Activated CD8-positive, alpha-beta T cell treated with anti-CD3 and anti-CD28 coated beads for 36 hours (primary cell): ENCODE data around the gene SLC39A12. TPM values are rescaled to one million over a fixed set of nuclear protein-coding genes. Genes with fewer than 3 reads are reported as not detected.

ENCODE experiments used
- ATAC-seq: fragments of 200-7000 bp; cut with Tn5 transposase; one replicate; pipeline ENCODE4 v1.10.0; 2021; ENCODE audit warnings: mild to moderate bottlenecking, moderate library complexity
- CTCF ChIA-PET: fragments of 350-600 bp; sonication (Branson Sonifier 250); formaldehyde crosslinking; loops from one replicate; lab custom pipeline; 2021; ENCODE audit warnings: antibody characterized with exemption; lab: Charles Lee
- POLR2A ChIA-PET: fragments of 350-600 bp; sonication (Branson Sonifier 250); formaldehyde crosslinking; loops from one replicate; lab custom pipeline; 2021; ENCODE audit warnings: antibody characterized with exemption; lab: Charles Lee
- DNase-seq: peaks from one replicate; pipeline ENCODE4 v3.0.0-alpha.2; 2020
- H3K27ac Mint-ChIP-seq: one replicate; pipeline ENCODE4 v1.8.0; 2021; ENCODE audit warnings: mild to moderate bottlenecking, mixed read lengths
- H3K27me3 Mint-ChIP-seq: one replicate; pipeline ENCODE4 v1.8.0; 2021; ENCODE audit warnings: mixed read lengths
- H3K36me3 Mint-ChIP-seq: one replicate; pipeline ENCODE4 v1.8.0; 2021; ENCODE audit warnings: low read depth, mixed read lengths
- H3K4me1 Mint-ChIP-seq: one replicate; pipeline ENCODE4 v1.8.0; 2021; ENCODE audit warnings: low read depth, mixed read lengths
- H3K4me3 Mint-ChIP-seq: one replicate; pipeline ENCODE4 v1.8.0; 2021; ENCODE audit warnings: mild to moderate bottlenecking, moderate library complexity, mixed read lengths
- H3K9me3 Mint-ChIP-seq: one replicate; pipeline ENCODE4 v1.8.0; 2021; ENCODE audit warnings: mixed read lengths
- intact Hi-C: fragments of 100-400 bp; cut with micrococcal nuclease; formaldehyde crosslinking; loops from one replicate; pipeline ENCODE4 v1.10.0; 2022
- total RNA-seq, 2 experiments: library from RNA; stranded (reverse); gene quantifications; one replicate each; pipeline ENCODE4 v1.2.3, GENCODE V29; 2021
- TF ChIP-seq, protein P1 (sequence below): fragments of 200-600 bp; IDR thresholded peaks from one replicate; pipeline ENCODE4 v1.8.0; 2022; ENCODE audit warnings: antibody characterized with exemption, mild to moderate bottlenecking

SLC39A12 gene
- total RNA-seq, 2 experiments from 2014 or later, result not detected

DNA sequence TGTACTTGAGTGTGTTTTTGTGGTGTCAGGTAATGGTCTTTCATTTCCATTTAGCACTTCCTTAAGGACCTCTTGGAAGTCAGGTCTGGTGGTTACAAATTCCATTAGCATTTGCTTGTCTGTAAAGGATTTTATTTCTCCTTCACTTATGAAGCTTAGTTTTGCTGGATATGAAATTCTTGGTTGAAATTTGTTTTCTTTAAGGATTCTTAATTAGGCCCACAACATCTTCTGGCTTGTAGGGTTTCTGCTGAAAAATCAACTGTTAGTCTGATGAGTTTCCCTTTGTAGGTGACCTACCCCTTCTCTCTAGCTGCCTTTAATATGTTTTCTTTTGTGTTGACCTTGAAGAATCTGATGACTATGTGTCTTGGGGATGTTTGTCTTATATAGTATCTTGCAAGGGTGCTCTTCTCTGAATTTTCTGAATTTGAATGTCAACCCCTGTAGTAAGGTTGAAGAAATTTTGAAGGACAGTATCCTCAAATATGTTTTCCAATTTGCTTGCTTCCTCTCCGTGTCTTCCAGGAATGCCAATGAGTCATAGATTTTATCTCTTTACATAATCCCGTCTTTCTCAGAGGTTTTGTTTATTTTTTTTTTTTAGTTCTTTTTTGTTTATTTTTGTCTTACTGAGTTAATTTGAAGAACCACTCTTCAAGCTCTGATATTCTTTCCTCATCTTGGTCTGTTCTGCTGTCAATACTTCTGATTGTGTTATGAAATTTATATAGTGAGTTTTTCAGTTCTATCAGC is 70.2 kb downstream of the SLC39A12 start:
- DNase-seq, result no peak
- Mint-ChIP-seq H3K4me1 (no peaks in the 10 kb centered on the region), H3K36me3 (no peaks in the 10 kb centered on the region), H3K4me3 (no peak overlapping the region), H3K27ac (no peak overlapping the region), H3K9me3 (peaks cover 16% of the 10 kb centered on the region), H3K27me3 (no peaks in the 10 kb centered on the region)
- ChIA-PET POLR2A (no interaction called here), CTCF (no interaction called here)
- ATAC-seq, result no peak
- TF ChIP-seq, protein P1, sequence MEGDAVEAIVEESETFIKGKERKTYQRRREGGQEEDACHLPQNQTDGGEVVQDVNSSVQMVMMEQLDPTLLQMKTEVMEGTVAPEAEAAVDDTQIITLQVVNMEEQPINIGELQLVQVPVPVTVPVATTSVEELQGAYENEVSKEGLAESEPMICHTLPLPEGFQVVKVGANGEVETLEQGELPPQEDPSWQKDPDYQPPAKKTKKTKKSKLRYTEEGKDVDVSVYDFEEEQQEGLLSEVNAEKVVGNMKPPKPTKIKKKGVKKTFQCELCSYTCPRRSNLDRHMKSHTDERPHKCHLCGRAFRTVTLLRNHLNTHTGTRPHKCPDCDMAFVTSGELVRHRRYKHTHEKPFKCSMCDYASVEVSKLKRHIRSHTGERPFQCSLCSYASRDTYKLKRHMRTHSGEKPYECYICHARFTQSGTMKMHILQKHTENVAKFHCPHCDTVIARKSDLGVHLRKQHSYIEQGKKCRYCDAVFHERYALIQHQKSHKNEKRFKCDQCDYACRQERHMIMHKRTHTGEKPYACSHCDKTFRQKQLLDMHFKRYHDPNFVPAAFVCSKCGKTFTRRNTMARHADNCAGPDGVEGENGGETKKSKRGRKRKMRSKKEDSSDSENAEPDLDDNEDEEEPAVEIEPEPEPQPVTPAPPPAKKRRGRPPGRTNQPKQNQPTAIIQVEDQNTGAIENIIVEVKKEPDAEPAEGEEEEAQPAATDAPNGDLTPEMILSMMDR, result no peak
- intact Hi-C loops, result no loop called here

DNA sequence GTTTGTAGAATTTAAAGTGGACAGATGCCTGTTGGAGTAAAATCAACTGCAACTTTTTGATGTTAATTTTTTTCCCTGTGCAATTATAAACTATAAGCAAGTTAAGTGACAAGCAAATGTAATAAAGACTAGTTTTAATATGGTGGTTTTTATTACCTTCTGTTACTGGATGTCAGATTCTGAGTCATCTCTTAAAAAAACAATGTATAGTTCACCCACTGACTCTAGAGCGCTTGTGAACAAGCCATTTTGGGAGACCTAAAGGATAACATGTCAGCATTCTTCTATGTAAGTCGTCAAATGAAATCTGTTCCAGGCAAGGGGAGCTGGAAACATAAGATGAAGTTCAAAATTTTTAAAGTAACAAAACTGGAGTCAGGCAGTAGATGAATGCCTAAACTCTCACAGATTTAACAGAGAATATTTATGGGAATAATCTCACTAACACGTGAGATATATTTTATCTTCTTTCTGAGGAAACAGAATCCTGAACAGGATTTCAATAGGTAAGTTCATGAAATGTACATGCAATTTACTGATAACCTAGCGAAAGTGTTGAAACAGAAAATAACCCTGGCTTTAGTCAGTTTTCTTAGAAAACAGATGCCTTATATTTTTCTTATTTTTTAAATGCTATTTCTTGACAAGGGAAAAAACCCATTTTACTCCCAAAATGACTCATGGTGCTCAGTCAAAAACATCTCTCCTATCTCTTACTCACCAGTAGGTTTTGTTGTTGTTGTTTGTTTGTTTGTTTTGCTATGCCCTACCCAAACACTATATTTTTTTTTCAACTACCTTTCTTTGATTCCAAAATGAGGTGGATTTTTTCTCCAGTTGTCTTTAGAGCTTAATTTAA is 91.7 kb downstream of the SLC39A12 start:
- no peak overlapping the region for H3K4me3 Mint-ChIP-seq
- H3K27ac Mint-ChIP-seq, result no peak overlapping the region
- no peaks in the 10 kb centered on the region for H3K9me3 Mint-ChIP-seq
- ChIA-PET POLR2A (no interaction called here), CTCF (no interaction called here)
- DNase-seq (no peak), ATAC-seq (no peak)
- no peaks in the 10 kb centered on the region for H3K27me3 Mint-ChIP-seq
- intact Hi-C loops, result no loop called here
- TF ChIP-seq, protein P1, result no peak
- H3K36me3 Mint-ChIP-seq, result no peaks in the 10 kb centered on the region
- no peaks in the 10 kb centered on the region for H3K4me1 Mint-ChIP-seq

DNA sequence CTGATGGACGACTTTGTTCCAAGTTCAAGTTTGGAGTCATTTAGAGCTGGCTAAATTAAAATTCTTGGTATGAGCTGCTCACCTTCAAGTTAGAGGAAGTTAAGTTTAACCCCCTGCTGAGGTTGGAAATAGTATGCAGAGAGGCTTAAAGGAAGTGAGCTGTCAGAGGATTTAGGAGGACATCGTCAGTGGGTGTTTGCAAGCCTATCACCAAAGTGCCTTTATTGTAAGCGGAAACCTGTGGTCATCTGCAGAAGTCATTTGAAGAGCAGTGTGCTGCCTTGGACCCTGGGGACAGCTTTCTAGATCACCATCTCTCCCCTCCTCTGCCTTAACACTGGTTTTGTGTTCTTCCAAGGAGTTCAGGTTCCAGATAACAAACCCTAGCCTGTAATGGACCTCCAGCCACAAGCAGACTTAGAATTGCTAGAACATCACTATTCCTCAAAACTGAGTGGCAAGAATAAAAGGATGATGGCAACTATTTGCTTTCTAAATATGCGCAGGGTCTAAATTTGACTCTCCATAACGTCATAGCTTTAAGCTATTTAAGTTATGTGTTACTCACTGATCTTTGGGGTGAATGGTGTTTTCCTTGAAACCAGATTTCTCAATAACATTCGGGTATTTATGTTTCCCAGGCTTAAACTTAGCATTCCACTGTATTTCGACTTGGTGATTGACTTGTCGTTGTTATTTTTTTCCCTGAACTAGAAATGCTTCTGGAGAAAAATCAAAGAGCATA is 93.4 kb downstream of the SLC39A12 start:
- ChIA-PET CTCF (interaction anchor here (0.6 kb wide), 1 partner anchor 300 kb away, joined by 3 read pairs; no protein-coding TSS in a partner anchor), POLR2A (no interaction called here)
- intact Hi-C loops, result no loop called here
- no peaks in the 10 kb centered on the region for H3K9me3 Mint-ChIP-seq
- H3K27ac Mint-ChIP-seq, result no peak overlapping the region
- no peak for ATAC-seq
- H3K36me3 Mint-ChIP-seq, result no peaks in the 10 kb centered on the region
- H3K27me3 Mint-ChIP-seq, result no peaks in the 10 kb centered on the region
- no peak for DNase-seq
- no peak overlapping the region for H3K4me3 Mint-ChIP-seq
- TF ChIP-seq, protein P1, result no peak
- no peaks in the 10 kb centered on the region for H3K4me1 Mint-ChIP-seq

DNA sequence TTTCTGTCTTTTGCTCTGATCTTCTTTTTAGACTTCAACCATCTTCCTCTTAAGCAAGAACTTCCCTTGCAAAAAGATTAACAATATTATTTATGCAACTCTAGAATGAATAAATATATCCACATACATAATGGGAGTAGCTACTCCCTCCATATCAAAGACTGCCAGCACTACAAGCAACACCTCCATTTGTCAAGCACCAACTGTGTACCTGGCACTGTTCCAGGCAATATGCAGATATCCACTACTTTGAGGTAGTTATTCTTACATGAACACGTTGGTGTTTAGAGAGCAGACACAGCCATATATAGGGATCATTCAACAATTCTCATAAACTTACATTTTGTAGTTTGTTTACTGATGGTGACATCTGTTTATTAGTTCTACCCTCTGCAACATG is 104.9 kb downstream of the SLC39A12 start:
- ChIA-PET POLR2A (no interaction called here), CTCF (no interaction called here)
- Mint-ChIP-seq H3K27ac (no peak overlapping the region), H3K36me3 (no peaks in the 10 kb centered on the region), H3K9me3 (peaks cover 5% of the 10 kb centered on the region), H3K4me1 (no peaks in the 10 kb centered on the region), H3K4me3 (no peak overlapping the region), H3K27me3 (no peaks in the 10 kb centered on the region)
- DNase-seq (no peak), ATAC-seq (no peak)
- TF ChIP-seq, protein P1, result no peak
- intact Hi-C loops, result no loop called here
